Hepatic stellate cell (primary cell): ENCODE results near the gene ADAM29.
"Not testable (repeated sequence)": the region's sequence is repeated elsewhere in the genome, so short reads cannot be mapped to it uniquely, and the experiment has no call there.

ENCODE experiments used
- DNase-seq: peaks from one replicate; pipeline ENCODE4 v3.0.0; 2011; ENCODE audit warnings: low spot score

The ADAM29 gene

DNA sequence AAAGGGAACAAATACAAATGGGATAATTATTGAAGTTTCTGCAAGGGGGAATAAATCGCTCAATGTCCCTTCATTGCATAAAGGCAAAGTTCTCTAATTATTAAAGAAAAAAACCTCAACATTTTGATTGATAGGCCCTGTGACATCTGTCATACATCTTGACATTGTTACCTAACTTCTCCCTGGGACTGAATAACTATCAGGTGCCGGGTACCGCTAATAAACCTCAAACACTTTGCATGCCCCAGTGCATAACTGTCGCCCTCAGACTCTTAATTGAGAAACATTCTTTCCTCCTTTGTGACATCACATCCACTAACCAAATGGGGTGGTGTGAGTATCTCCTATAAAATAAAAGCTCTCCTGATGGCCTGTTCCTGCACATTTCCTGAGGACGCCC, at the start of gene ADAM29:
ADAM29 (plus strand) TSS at position 301 of the 400 bp plus-strand sequence. CDS start 57,168 bp downstream, outside the sequence.
- DNase-seq: no peak

DNA sequence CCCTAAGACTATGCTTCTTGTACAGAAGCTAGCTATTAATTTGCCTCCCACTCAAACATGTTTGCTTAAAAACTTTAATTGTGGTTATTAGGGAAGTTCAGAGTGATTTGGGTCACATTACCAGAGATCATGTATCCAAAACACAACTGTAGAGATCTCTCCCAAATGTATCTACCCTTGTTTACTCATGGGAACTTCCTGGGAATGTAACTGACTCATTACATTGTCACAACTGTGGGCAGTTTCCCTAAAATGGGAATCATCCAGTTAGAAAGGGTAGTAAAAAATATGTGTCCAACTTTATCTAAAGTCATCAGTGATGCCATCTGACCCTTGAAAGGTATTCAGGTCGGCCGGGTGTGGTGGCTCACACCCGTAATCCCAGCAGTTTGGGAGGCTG, 48.8 kb upstream of the ADAM29 start:
- no peak for DNase-seq

DNA sequence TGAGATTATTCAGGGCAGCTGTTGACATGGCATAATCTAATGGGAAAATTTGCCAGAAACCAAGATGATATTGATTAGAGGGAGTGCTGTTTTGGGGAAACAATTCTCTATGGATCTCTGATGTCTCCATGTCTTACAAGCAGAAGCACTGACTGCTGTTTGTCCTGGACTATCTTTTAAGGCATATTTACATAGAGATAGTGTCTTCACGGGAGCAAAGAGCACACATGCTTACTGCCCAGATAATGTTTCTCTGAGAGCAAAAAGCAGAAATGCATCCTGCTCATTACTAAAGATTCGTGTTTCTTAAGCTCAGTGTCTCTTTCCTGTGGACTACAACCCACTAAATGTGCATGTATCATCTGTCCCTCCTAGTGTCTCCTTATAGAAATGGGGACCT, 47.8 kb upstream of the ADAM29 start:
- no peak for DNase-seq

DNA sequence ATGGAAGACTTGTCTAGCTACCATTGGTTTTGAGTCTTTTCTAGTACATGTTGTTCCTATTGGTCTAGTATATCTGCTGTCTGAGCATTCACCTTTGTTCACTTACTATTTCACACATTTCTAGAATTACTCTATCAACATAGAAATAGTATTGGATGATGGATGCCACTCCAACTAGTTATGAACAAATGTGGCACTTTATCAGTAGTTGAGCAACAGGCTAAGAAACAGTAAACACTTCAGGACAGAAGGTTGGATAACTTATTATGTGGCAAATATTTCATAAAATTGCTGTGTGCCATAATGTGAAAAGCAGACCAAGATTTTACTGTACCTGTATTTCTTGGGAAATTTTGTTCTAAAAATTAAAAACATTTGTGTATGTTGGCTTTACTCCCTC, 46.8 kb upstream of the ADAM29 start:
- DNase-seq: no peak

DNA sequence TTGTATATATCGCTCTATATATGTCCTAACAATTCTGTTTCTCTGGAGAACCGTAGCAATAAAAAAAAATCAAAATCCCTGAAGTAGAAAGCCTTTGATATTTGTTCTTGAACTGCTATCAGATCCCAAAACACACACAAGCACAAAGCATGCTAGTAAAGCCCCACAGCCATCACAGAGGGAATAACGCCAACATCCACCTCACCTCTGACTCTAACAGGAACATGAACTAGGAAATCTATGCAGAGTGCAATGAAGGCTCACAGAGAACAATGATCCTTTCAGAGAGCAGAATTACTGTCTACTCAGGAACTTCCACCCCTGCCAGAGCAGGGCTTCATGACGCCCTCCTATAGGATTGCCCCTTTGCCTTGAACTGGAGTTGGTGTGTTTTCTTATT, 45.0 kb upstream of the ADAM29 start:
- DNase-seq: not testable (repeated sequence)

DNA sequence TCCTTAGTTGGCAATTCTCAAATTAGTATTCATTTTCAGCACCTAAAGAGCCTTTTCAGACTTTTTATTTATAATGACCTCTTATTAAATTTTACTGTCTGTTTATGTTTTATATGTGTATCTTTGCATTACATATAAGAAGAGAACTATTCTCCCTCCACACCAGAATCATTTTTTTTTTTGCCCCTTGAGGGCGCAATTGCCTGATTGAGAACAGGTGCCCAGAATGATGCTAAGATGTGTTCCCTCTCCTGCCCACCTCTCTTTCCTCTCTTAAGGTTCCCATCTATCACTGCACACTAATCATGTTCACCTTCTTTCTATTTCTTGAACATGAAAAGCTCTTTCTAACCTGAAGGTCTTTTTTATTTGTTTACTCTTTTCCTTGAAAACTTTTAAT, 44.2 kb upstream of the ADAM29 start:
- peak; percentile 2 for DNase-seq

DNA sequence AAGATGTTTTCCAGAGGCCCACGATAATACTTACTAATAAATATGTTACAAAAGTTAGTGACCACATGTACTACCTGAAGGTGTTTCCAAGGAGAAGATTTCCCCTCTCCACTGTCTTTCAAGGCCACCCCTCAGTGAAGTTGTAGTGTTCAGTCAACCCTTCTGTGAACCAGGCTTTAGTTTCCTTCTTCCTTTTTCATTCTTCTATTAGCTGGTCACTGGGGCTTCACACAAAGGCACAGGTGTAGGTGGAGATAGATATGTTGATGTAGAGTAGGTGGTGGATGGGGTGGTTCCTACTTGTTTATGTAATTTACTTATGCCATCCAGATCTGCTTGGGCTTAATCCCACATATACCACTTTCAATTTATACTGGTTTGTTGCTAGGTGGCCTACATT, 43.3 kb upstream of the ADAM29 start:
- no peak for DNase-seq

DNA sequence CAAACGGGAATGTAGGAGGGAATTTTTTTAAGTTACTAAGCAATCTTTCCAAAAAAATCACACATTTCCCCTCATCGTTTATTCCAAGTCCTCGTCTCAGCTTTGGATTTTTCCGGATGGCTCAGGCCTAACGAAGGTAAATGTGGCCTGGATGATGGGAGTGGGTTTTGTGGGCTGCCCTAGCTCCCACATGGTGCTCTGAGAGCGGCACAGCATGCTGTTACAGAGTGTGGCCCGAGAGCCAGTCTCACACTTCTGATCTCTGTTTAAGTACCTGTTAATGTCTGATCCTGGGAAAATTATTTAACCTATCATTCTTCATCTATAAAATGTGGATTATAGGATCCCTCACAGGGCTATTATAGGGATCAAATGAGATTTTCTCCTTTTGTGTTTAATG, 38.2 kb upstream of the ADAM29 start:
- no peak for DNase-seq

DNA sequence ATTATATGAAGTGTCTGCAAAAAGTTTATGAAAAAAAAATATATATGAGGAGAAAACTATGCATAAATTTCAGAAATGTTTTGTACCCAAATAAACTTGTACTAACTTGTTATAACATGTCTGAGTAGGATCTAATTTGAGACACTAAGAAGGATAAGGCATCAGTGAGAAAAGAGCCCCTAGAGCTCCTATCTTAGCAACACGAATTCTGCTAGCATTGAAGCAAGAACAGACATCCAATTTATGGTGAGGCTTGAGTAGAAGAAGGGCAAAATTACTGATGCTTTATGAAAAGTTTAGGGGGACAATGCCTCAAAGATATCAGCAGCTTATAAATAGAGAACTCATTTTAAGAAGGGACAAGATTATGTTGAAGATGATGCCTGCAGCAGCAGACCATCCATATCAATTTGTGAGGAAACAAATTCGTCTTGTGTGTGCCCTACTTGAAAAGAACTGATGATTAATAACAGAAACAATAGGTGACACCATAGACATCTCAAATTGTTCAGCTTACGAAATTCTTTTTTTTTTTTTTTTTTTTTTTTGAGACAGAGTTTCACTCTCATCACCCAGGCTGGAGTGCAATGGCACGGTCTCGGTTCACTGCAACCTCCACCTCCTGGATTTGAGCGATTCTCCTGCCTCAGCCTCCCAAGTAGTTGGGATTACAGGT, 35.7 kb upstream of the ADAM29 start:
- DNase-seq: no peak

DNA sequence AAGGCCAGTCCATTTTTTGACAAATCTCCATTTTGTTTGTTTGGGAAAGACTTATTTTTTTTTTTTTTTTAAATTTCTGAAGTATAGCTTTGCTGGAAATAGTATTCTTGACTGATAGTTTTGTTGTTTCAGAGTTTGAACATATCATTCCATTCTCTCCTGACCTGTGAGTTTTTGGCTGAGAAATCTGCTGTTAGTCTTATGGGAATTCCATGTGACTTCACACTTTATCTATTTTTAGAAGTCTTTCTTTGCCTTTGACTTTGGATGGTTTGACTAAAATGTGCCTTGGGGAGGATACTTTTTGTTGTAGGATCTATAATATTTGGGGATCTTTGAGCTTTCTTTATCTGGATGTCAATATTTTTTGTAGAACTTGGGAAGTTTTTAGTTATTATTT, 10.7 kb upstream of the ADAM29 start:
- no peak for DNase-seq

DNA sequence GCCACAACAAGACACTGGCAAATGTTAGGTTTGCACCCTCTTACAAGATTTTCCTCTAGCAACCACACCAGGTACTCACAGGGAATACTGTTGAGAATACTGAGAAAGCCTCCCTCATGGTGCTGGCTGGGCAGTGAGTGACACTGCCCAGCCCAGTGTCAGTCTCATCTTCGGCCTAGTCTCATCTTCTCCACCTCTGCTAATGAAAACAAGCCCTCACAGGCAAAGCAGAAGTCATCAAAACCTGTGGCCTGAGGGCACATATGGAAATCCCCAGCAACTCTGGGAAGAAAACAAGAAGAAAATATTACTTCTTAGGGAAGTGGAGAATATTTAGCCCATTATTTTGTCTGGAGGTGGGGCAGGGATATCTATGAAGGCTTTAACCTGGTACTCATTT, 7.9 kb upstream of the ADAM29 start:
- DNase-seq: no peak

DNA sequence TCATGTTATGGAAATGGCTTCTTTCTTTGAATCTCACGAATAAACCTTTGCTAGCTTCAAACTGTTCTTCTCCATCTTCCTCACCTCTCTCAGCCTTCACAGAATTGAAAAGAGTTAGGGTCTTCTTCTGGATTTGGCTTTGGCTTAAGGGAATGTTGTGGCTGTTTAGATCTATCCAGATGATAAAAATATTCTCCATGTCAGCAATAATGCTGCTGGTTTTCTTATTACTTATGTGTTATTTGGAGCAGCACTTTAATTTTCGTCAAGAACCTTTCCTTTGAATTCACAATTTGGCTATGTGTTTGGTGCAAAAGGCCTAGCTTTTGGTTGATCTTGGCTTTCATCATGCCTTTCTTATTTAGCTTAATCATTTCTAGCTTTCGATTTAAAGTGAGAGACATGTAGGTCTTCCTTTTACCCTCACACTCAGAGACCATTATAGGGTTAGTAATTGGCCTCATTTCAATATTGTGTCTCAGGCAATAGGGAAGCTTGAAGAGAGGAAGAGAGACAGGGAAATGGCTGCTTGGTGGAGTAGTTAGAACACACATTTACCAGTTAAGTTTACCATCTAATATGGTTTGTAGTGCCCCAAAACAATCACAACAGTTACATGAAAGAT, 5.1 kb upstream of the ADAM29 start:
- no peak for DNase-seq

DNA sequence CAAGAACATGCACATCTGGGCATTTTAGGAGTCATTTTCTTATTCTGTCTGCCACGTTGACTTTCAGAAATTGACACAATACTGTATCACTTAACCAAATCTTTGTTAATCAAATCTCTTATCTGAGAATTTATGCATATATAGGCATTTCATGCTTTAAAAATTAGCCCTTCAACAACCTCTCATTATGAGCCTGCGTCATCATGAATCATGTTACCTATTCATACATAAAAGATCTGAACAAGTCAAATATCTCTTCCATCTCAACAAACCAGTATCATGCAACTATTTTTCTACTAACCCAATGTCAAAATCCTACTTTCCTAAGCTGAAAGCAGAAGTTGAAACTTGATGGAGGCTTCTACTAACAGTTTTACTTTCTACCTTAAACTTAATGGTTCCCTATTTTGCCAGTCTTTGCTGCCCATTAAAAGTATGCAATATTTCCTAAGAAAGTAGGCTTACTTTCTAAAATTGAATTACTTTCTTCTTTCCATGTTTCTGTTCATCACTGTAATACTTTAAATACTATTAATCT, 1.8 kb downstream of the ADAM29 start:
- DNase-seq: no peak

DNA sequence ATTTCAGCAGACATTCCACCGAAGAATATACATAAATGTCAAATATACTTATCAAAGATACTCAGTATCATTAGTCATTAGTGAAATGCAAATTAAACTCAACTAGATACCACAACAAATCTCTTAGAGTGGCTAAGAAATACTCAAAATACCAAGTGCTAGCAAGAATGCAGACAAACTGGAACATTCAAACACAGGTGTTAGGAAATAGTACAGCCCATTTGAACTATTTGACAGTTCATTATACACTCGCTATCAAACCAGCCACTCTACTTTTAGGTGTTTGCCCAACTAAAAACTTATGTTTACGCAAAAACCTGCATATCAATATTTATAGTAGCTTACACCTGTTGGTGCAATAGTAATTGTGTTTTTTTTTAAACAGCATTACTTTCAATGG, 8.8 kb downstream of the ADAM29 start:
- no peak for DNase-seq

DNA sequence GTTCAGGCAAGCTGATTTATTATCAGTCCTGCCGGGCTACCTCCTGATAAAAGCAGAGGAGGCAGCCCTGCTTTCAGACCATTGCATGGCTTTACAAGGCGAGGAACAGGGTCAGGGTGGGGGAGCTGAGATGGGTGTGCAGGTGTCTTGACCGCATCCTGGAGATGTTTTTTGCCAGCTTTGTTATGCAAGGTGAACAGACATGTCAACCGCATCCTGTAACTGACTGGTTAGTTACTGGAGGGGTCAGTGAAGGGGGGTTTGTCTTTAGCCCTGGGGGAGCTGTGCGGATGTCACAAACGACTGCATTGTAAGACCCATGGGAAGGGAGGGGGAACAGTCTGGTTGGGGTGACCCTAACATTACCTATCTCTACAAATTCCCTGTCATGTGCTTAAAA, 10.0 kb downstream of the ADAM29 start:
- no peak for DNase-seq

DNA sequence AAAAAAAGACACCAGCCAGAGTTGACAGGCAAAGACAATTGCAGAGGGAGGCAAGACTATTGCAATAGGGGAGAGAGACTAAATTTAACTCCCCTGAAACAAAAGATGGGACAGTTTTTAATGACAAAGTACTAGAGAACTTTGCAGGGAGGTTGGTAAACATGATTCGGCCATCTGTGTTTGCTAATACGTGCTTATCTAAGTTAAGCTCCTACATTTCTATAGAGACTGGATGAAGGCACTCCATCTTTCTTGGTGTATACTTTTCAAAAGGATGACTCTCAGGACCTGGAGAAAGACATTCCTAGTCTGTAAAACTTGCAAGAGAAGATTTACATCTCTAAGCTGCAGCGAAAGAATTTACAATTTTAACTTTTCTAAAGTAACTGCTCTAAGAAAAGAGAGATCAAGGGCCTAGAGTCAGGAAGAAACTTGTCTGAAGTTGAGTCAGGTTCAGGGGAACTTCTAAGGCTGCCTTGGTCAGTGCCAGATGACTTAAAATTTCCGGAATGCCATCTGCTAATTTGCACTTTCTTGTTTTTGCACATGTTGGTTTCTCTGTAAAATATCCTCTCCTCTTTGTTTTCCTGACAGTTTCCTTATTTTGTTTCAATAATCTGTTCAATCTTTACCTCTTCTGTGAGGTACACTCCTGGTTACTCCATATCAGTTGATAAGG, 10.6 kb downstream of the ADAM29 start:
- no peak for DNase-seq

DNA sequence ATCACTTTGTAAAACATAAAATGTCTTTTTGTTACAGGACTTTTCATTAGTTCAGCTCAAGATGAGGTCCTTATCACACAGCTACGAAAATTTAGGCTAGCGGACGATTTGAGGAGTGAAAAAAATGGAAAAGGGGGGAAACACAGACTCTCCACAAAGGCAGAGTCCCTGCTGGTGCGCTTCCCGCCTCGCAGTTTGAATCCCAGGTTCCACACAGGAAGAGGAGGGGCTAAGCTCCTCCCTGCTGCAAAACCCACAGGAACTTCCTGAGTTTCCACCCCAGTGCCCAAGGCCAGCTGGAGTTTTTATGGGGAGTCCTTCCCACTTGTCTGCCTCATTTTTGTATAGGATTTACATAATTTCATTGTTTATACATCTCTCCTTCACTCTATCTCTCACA, 11.2 kb downstream of the ADAM29 start:
- no peak for DNase-seq

DNA sequence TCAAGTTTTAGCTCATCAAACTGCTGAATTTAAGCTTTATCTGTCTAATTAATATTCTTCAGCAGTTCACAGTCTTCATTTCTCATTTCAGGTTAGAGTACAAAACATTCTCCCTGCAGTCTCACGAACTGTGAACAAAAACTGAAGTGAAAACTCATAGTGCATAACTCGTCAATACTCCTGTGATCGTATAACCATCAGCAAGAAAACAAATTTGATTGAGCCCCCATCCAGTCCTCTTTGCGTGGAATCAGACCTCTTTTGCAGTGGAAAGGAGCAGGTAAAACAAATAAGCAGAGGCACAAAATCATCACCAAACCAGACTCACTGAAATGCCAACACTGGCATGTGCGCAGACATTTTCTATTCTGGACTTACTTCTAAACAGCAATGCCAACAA, 12.7 kb downstream of the ADAM29 start:
- no peak for DNase-seq

DNA sequence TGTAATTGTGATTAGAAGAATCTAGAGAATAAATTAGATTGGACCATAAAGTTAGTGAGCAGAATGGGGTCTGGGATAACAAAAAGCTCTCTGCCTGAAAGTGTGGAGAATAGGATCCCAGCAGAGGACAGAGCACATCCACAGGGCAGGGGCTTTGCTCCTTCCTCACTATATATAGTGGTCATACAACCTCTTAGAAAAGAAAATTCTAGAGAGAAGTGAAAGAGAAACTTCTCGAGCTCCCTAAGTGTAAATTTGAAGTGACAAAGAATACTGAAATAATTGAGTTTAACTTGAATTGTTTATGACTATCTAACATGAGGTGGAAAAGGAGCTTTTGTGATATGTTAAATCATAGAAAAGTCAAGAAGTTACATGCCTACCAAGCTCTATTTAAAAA, 14.9 kb downstream of the ADAM29 start:
- DNase-seq: no peak

DNA sequence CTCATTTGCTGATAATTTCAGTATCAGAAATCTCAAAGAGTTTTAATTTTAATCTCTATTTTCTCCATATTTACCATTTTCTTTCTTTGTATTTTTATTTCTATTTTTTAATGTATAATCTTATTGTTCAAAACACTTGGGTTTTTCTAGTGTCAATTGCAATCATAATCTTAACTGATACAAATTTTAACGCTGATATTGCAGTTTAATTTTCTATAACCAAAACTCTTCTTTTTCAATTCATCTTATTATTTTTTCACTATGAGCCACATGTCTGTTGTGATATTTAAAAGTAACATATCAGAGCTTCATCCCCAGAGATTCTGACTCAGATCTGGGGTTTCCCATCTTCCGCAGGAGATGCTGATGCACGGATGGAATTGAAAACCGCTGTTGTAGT, 16.2 kb downstream of the ADAM29 start:
- no peak for DNase-seq

DNA sequence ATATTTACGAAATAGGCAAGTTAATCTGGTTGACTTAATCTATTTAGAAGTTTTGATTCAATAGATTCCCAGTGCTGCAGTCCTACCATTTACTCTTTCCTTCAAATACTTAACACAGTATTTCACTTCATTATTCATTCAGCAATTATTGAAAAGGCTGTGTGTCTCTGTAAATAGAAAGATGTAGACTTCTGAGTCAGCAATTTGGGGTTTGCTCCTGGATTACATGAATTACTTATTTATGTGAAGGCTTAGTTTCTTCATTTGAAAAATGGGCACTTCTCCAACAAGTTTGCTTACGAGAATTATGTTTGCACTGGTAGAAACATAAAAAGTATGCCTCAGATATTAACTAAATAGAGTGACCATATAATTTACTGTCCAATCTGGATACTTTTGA, 17.4 kb downstream of the ADAM29 start:
- no peak for DNase-seq

DNA sequence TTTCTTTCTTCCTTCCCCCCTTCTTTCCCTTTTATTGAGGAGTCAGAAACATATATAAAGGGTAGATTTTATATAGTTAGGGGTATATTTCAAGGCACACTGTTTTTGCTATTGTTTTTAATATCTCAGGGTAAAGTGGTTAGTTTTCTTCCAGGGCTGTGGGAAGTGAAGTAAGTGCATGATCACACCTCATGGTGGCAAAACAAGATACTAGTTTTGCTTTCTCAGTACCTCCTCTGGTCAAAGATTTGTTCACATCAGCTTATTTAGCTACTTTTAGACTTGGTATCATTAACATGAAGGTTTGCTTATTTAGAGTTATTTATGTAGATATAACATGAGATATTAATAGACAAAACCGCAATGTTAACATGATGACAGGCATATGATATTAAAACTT, 21.8 kb downstream of the ADAM29 start:
- DNase-seq: no peak

DNA sequence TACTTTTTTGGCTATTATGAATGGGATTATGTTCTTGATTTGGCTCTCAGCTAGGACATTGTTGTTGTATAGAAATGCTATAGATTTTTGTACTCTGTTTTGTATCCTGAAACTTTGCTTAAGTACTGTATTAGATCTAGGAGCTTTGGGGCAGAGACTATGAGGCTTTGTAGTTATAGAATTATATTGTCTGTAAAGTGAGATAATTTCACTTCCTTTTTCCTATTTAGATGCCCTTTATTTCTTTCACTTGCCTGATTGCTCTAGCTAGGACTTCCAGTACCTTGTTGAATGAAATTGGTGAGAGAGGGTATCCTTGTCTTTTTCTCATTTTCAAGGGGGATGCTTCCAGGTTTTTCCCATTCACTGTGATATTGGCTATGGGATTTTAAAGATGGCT, 28.1 kb downstream of the ADAM29 start:
- no peak for DNase-seq
